Nephron progenitor cell (in vitro differentiated cells): Measurements from ENCODE around the gene PGAP2.

ENCODE experiments used
- DNase-seq: peaks from one replicate; pipeline ENCODE4 v3.0.0; 2021
- H3K27ac Mint-ChIP-seq: 2 replicates; pipeline ENCODE4 v1.8.0; 2021; ENCODE audit warnings: mild to moderate bottlenecking, moderate library complexity, mixed read lengths
- H3K27me3 Mint-ChIP-seq: 2 replicates; pipeline ENCODE4 v1.8.0; 2021; ENCODE audit warnings: mild to moderate bottlenecking, low read depth, mixed read lengths; ENCODE audit not compliant: poor library complexity
- H3K36me3 Mint-ChIP-seq: 2 replicates; pipeline ENCODE4 v1.8.0; 2021; ENCODE audit warnings: low read depth, mixed read lengths
- H3K4me1 Mint-ChIP-seq: 2 replicates; pipeline ENCODE4 v1.8.0; 2021; ENCODE audit warnings: mixed read lengths
- H3K4me3 Mint-ChIP-seq: 2 replicates; pipeline ENCODE4 v1.8.0; 2021; ENCODE audit warnings: mild to moderate bottlenecking, moderate library complexity, mixed read lengths
- H3K9me3 Mint-ChIP-seq: 2 replicates; pipeline ENCODE4 v1.8.0; 2021; ENCODE audit warnings: mild to moderate bottlenecking, moderate library complexity, mixed read lengths
- TF ChIP-seq, protein P1 (sequence below): fragments of 200-600 bp; sonication (generic); IDR thresholded peaks from 2 replicates; pipeline ENCODE4 v1.5.0; 2021; ENCODE audit warnings: antibody characterized with exemption

PGAP2 gene

GRCh38 chr11:3796002-3796311, 12.4 kb upstream of the PGAP2 start:
- TF ChIP-seq, protein P1, sequence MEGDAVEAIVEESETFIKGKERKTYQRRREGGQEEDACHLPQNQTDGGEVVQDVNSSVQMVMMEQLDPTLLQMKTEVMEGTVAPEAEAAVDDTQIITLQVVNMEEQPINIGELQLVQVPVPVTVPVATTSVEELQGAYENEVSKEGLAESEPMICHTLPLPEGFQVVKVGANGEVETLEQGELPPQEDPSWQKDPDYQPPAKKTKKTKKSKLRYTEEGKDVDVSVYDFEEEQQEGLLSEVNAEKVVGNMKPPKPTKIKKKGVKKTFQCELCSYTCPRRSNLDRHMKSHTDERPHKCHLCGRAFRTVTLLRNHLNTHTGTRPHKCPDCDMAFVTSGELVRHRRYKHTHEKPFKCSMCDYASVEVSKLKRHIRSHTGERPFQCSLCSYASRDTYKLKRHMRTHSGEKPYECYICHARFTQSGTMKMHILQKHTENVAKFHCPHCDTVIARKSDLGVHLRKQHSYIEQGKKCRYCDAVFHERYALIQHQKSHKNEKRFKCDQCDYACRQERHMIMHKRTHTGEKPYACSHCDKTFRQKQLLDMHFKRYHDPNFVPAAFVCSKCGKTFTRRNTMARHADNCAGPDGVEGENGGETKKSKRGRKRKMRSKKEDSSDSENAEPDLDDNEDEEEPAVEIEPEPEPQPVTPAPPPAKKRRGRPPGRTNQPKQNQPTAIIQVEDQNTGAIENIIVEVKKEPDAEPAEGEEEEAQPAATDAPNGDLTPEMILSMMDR = no peak
- peaks cover 25% of the 10 kb centered on the region for H3K4me1 Mint-ChIP-seq
- H3K36me3 Mint-ChIP-seq = peaks cover 45% of the 10 kb centered on the region
- no peak for DNase-seq
- H3K4me3 Mint-ChIP-seq = peak overlapping the region; percentile 94
- peak overlapping the region; percentile 98 for H3K27ac Mint-ChIP-seq
- H3K9me3 Mint-ChIP-seq = peaks cover 5% of the 10 kb centered on the region
- no peaks in the 10 kb centered on the region for H3K27me3 Mint-ChIP-seq

- Mint-ChIP-seq H3K36me3 (peaks cover 45% of the 10 kb centered on the region), H3K4me1 (peaks cover 25% of the 10 kb centered on the region), H3K27ac (peak overlapping the region; percentile 98), H3K27me3 (no peaks in the 10 kb centered on the region), H3K9me3 (peaks cover 5% of the 10 kb centered on the region), H3K4me3 (peak overlapping the region; percentile 94)
- DNase-seq = no peak
- TF ChIP-seq, protein P1 = no peak
Observed at GRCh38 chr11:3796346-3796745, 12.0 kb upstream of the PGAP2 start.

GRCh38 chr11:3796801-3797328, 11.5 kb upstream of the PGAP2 start:
- Mint-ChIP-seq H3K27ac (peak overlapping the region; percentile 98), H3K4me1 (peaks cover 25% of the 10 kb centered on the region), H3K4me3 (peak overlapping the region; percentile 94), H3K9me3 (peaks cover 5% of the 10 kb centered on the region), H3K36me3 (peaks cover 45% of the 10 kb centered on the region), H3K27me3 (no peaks in the 10 kb centered on the region)
- no peak for DNase-seq
- TF ChIP-seq, protein P1 = no peak

DNA sequence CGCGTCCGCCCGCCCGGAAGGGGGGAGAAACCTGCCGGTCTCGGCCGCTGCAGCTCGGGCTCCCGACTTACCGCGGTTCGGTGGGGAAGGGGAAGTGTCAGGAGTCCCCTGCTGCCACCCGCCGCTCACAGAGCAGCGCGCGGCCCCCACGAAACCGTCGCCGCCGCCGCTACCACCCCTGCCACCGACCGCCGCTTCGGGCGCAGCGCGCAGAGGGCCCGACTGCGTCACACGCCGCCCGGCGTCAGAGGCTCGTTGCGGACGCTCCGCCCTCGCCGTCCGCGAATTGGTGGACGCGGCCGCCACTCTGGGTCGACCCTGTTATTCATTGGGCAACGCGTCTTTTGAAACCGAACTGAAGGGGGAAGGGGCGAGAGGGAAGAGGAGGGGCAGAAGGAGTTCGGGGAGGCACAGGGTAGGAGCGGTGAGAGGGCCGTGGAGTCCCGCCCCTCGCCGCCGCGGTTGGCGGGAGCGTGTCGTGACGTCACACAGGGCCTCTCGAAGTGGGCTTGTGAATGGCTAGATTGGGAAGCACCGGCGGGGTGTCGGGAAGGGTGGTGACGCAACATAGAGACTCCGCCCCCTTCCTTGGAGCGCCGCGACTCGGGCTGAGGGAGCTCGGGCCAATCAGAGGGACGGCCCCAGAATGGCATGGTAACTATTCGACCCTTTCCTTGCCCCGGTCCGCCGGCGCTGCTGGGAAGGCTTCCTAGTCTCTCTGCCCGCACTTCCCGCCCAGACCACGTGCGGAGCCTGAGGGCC, 10.8 kb upstream of the PGAP2 start, which contains the start of gene NUP98:
Gene NUP98, minus strand, starts transcription at position 226 of the 762 bp plus-strand sequence. CDS start 15,437 bp downstream, outside the sequence.
- H3K4me3 Mint-ChIP-seq = peak within 1 kb of the TSS; percentile 94
- H3K36me3 Mint-ChIP-seq = peaks cover 39% of the 10 kb centered on the region
- peaks cover 25% of the 10 kb centered on the region for H3K4me1 Mint-ChIP-seq
- TF ChIP-seq, protein P1 = no peak
- peak within 1 kb of the TSS; percentile 98 for H3K27ac Mint-ChIP-seq
- peak; percentile 99 for DNase-seq
- peaks cover 5% of the 10 kb centered on the region for H3K9me3 Mint-ChIP-seq
- H3K27me3 Mint-ChIP-seq = no peaks in the 10 kb centered on the region

DNA sequence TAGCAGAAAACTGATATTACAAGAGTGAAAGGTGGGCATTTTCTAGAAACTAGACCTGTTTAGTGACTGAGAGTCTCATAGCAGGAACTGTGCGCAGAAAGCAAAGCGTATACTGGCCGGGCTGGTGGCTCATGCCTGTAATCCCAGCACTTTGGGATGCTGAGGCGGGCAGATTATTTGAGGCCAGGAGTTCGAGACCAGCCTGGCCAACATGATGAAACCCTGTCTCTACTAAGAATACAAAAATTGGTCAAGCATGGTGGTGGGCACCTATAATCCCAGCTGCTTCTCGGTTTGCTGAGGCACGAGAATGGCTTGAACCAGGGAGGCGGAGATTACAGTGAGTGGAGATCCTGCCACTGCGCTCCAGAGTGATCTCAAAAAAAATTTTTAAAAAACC, 9.2 kb upstream of the PGAP2 start:
- Mint-ChIP-seq H3K4me1 (peaks cover 29% of the 10 kb centered on the region), H3K36me3 (peaks cover 22% of the 10 kb centered on the region), H3K4me3 (no peak overlapping the region), H3K9me3 (peaks cover 5% of the 10 kb centered on the region), H3K27me3 (no peaks in the 10 kb centered on the region), H3K27ac (no peak overlapping the region)
- DNase-seq = no peak
- TF ChIP-seq, protein P1 = no peak

GRCh38 chr11:3799873-3800272, 8.5 kb upstream of the PGAP2 start:
- Mint-ChIP-seq H3K36me3 (peaks cover 15% of the 10 kb centered on the region), H3K4me3 (no peak overlapping the region), H3K9me3 (peaks cover 5% of the 10 kb centered on the region), H3K27me3 (no peaks in the 10 kb centered on the region), H3K27ac (no peak overlapping the region), H3K4me1 (peaks cover 31% of the 10 kb centered on the region)
- no peak for DNase-seq
- TF ChIP-seq, protein P1 = no peak
